ENCODE data around the gene PLCB4. TPM values are rescaled to one million over a fixed set of nuclear protein-coding genes. Genes with fewer than 3 reads are reported as not detected.

Gene PLCB4
- total RNA-seq, 1 donor from 2014 or later, result 38.0 TPM

DNA sequence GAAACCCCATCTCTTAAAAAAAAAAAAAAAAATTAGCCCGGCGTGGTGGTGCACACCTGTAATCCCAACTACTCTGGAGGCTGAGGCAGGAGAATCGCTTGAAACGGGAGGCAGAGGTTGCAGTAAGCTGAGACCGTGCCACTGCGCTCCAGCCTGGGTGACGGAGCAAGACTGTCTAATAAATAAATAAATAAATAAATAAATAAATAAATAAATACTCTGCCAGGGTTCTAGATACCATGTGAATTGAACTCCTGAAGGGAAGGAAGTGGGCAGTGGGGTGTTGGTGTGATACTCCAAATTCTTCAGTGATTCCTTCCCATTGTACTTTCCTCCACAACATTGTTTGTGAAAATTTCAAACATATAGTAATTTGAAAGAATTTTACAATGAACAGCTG, 100.5 kb downstream of the PLCB4 start:
- intact Hi-C loops (cut with DNase I), result no loop called here
- Histone ChIP-seq H3K27ac (no peak overlapping the region), H3K36me3 (no peaks in the 10 kb centered on the region), H3K9me3 (no peaks in the 10 kb centered on the region), H3K4me3 (no peak overlapping the region), H3K27me3 (no peaks in the 10 kb centered on the region), H3K4me1 (no peaks in the 10 kb centered on the region)
- no peak for TF ChIP-seq CTCF (IDR thresholded peaks at IDR 0.05)
- no peak for DNase-seq (ENCODE audit: low spot score in 2 of 2)

GRCh38 chr20:9172851-9173250, 104.0 kb downstream of the PLCB4 start:
- Histone ChIP-seq H3K27ac (no peak overlapping the region), H3K4me3 (no peak overlapping the region), H3K36me3 (no peaks in the 10 kb centered on the region), H3K9me3 (no peaks in the 10 kb centered on the region), H3K4me1 (no peaks in the 10 kb centered on the region), H3K27me3 (no peaks in the 10 kb centered on the region)
- DNase-seq (ENCODE audit: low spot score in 2 of 2), result no peak
- intact Hi-C loops (cut with DNase I), result no loop called here
- peak in 1 of 3 experiments; percentile 22 for TF ChIP-seq CTCF (IDR thresholded peaks at IDR 0.05)

DNA sequence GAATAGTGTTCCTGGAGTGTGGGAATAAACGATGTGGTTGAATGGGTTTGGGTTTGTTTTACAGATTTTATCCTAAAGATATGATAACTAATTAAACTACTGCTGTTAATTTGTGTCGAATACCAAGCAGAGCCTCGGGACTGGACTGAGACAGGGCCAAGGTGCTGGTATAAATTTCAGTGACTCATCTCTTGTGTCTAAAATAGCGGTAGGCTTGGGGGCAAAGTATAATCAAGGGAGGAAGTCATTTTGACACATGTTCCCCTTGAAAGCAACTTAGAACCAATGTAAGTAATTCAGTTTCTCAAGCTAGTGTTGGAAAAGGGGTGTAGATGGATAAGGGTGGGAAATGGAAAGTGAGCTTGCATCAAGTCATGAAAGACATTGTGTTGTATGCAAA, 108.4 kb downstream of the PLCB4 start:
- H3K36me3 ChIP-seq, result no peaks in the 10 kb centered on the region
- no peak overlapping the region for H3K27ac ChIP-seq
- no peaks in the 10 kb centered on the region for H3K27me3 ChIP-seq
- H3K4me1 ChIP-seq, result peaks cover 0 to 5% of the 10 kb centered on the region in 2 donors
- no peaks in the 10 kb centered on the region for H3K9me3 ChIP-seq
- no peak overlapping the region for H3K4me3 ChIP-seq
- intact Hi-C loops (cut with DNase I), result no loop called here
- no peak for DNase-seq (ENCODE audit: low spot score in 2 of 2)
- no peak for TF ChIP-seq CTCF (IDR thresholded peaks at IDR 0.05)

- H3K36me3 ChIP-seq, result no peaks in the 10 kb centered on the region
- no peak for DNase-seq (ENCODE audit: low spot score in 2 of 2)
- no peak for TF ChIP-seq CTCF (IDR thresholded peaks at IDR 0.05)
- H3K9me3 ChIP-seq, result no peaks in the 10 kb centered on the region
- peaks cover 0 to 5% of the 10 kb centered on the region in 2 donors for H3K4me1 ChIP-seq
- no peak overlapping the region for H3K4me3 ChIP-seq
- intact Hi-C loops (cut with DNase I), result no loop called here
- H3K27ac ChIP-seq, result no peak overlapping the region
- H3K27me3 ChIP-seq, result no peaks in the 10 kb centered on the region
Observed at GRCh38 chr20:9179193-9179802, 110.4 kb downstream of the PLCB4 start.

- Histone ChIP-seq H3K4me1 (peaks cover 0 to 5% of the 10 kb centered on the region in 2 donors), H3K9me3 (no peaks in the 10 kb centered on the region), H3K27ac (no peak overlapping the region), H3K27me3 (no peaks in the 10 kb centered on the region), H3K4me3 (no peak overlapping the region), H3K36me3 (no peaks in the 10 kb centered on the region)
- no peak for DNase-seq (ENCODE audit: low spot score in 2 of 2)
- no peak for TF ChIP-seq CTCF (IDR thresholded peaks at IDR 0.05)
- intact Hi-C loops (cut with DNase I), result no loop called here
Observed at GRCh38 chr20:9179867-9180266, 111.0 kb downstream of the PLCB4 start.
